CD4-positive, alpha-beta T cell (primary cell): Measurements from ENCODE around the gene P2RY1. TPM values are rescaled to one million over a fixed set of nuclear protein-coding genes. Genes with fewer than 3 reads are reported as not detected.

ENCODE experiments used
- ATAC-seq: fragments of 200-7000 bp; cut with Tn5 transposase; one replicate; pipeline ENCODE4 v1.10.0; 2022; ENCODE audit warnings: mild to moderate bottlenecking; ENCODE audit not compliant: poor library complexity
- CTCF ChIA-PET: fragments of 350-600 bp; sonication (Branson Sonifier 250); formaldehyde crosslinking; loops from one replicate; lab custom pipeline; 2021; ENCODE audit warnings: antibody characterized with exemption, inconsistent platforms; lab: Charles Lee
- POLR2A ChIA-PET: fragments of 350-600 bp; sonication (Branson Sonifier 250); formaldehyde crosslinking; loops from one replicate; lab custom pipeline; 2021; ENCODE audit warnings: antibody characterized with exemption, inconsistent platforms; lab: Charles Lee
- DNase-seq, 14 experiments: peaks; one replicate each; pipeline ENCODE4 v3.0.0-alpha.2; 2013 to 2020; ENCODE audit warnings: mixed read lengths in 2 of 14
- H3K27ac ChIP-seq, 2 donors: one replicate each; pipeline versions ENCODE4 v1.5.1 to v1.7.0; 2013; ENCODE audit warnings: low read length in 2 of 2, low read depth in 1 of 2, mild to moderate bottlenecking in 1 of 2
- H3K27me3 ChIP-seq, 2 experiments: 1 replicate in 1 of 2; 2 replicates in 1 of 2; pipeline versions ENCODE4 v1.6.1 to v1.7.0; 2013; ENCODE audit warnings: low read length in 2 of 2, control low read depth in 1 of 2, mild to moderate bottlenecking in 1 of 2, moderate library complexity in 1 of 2; ENCODE audit not compliant: insufficient read depth in 2 of 2, control insufficient read depth in 1 of 2
- H3K36me3 ChIP-seq: one replicate; pipeline ENCODE4 v1.6.1; 2013; ENCODE audit warnings: low read length, control low read depth; ENCODE audit not compliant: insufficient read depth
- H3K4me1 ChIP-seq: one replicate; pipeline ENCODE4 v1.6.1; 2013; ENCODE audit warnings: low read length, control low read depth; ENCODE audit not compliant: insufficient read depth
- H3K4me3 ChIP-seq: one replicate; pipeline ENCODE4 v1.5.1; 2013; ENCODE audit warnings: mild to moderate bottlenecking, low read length, moderate library complexity
- H3K9me3 ChIP-seq, 2 experiments: 1 replicate in 1 of 2; 2 replicates in 1 of 2; pipeline versions ENCODE4 v1.6.1 to v1.7.0; 2013; ENCODE audit warnings: low read length in 2 of 2, mild to moderate bottlenecking in 2 of 2, control low read depth in 1 of 2, moderate library complexity in 1 of 2; ENCODE audit not compliant: control insufficient read depth in 1 of 2, insufficient read depth in 1 of 2
- H3K27ac Mint-ChIP-seq: one replicate; pipeline ENCODE4 v1.8.0; 2020; ENCODE audit warnings: mixed read lengths
- H3K27me3 Mint-ChIP-seq: one replicate; pipeline ENCODE4 v1.8.0; 2021; ENCODE audit warnings: mixed read lengths
- H3K36me3 Mint-ChIP-seq: one replicate; pipeline ENCODE4 v1.8.0; 2021; ENCODE audit warnings: low read depth, mixed read lengths
- H3K4me1 Mint-ChIP-seq: one replicate; pipeline ENCODE4 v1.8.0; 2021; ENCODE audit warnings: low read depth, mixed read lengths
- H3K4me3 Mint-ChIP-seq: one replicate; pipeline ENCODE4 v1.8.0; 2020; ENCODE audit warnings: mild to moderate bottlenecking, mixed read lengths
- H3K9me3 Mint-ChIP-seq: one replicate; pipeline ENCODE4 v1.8.0; 2020; ENCODE audit warnings: mixed read lengths
- CTCF ChIP-seq: fragments of 200-600 bp; IDR thresholded peaks from one replicate; pipeline ENCODE4 v1.8.0; 2022; ENCODE audit warnings: antibody characterized with exemption, mild to moderate bottlenecking
- intact Hi-C, 2 experiments: fragments of 100-400 bp; cut with DNase I in 1 of 2; cut with micrococcal nuclease in 1 of 2; formaldehyde crosslinking; loops; one replicate each; pipeline versions ENCODE4 v1.15.1 to v1.9.0; 2023 to 2025; cut with DNase I, micrococcal nuclease
- total RNA-seq, 174 experiments: library from RNA in 2 of 174; stranded (reverse) in 2 of 174; gene quantifications; one replicate each; pipeline ENCODE4 v1.2.3 and lab custom pipeline; 2021 to 2026

Gene P2RY1
- total RNA-seq, 2 experiments from 2014 or later = 0.11 to 0.17 TPM

- DNase-seq (no peak), ATAC-seq (no peak)
- Mint-ChIP-seq H3K4me1 (no peaks in the 10 kb centered on the region), H3K27ac (no peak overlapping the region), H3K36me3 (no peaks in the 10 kb centered on the region), H3K4me3 (no peak overlapping the region), H3K27me3 (peaks cover 4% of the 10 kb centered on the region), H3K9me3 (peaks cover 2% of the 10 kb centered on the region)
- no peaks in the 10 kb centered on the region for H3K4me1 ChIP-seq
- no peaks in the 10 kb centered on the region for H3K36me3 ChIP-seq
- TF ChIP-seq CTCF = no peak
- H3K4me3 ChIP-seq = no peak overlapping the region
- H3K27me3 ChIP-seq = no peaks in the 10 kb centered on the region
- H3K9me3 ChIP-seq = peaks cover 0 to 6% of the 10 kb centered on the region in 2 experiments
- CTCF ChIA-PET = interaction anchor here (1.5 kb wide), 1 partner anchor 13 kb away, joined by 5 read pairs; no protein-coding TSS in a partner anchor
- H3K27ac ChIP-seq = no peak overlapping the region
- POLR2A ChIA-PET = interaction anchor here (0.9 kb wide), 1 partner anchor 9 kb away, joined by 3 read pairs; no protein-coding TSS in a partner anchor
- intact Hi-C loops = no loop called here
Observed at GRCh38 chr3:152874896-152875749, 40.2 kb downstream of the P2RY1 start.

- Histone ChIP-seq H3K36me3 (no peaks in the 10 kb centered on the region), H3K9me3 (no peaks in the 10 kb centered on the region), H3K4me1 (no peaks in the 10 kb centered on the region), H3K27ac (no peak overlapping the region), H3K27me3 (no peaks in the 10 kb centered on the region), H3K4me3 (no peak overlapping the region)
- ChIA-PET CTCF (no interaction called here), POLR2A (no interaction called here)
- H3K4me3 Mint-ChIP-seq = no peak overlapping the region
- H3K27ac Mint-ChIP-seq = no peak overlapping the region
- intact Hi-C loops = no loop called here
- H3K9me3 Mint-ChIP-seq = peaks cover 2% of the 10 kb centered on the region
- DNase-seq = peak in 1 of 14 experiments; percentile 11
- H3K36me3 Mint-ChIP-seq = no peaks in the 10 kb centered on the region
- no peaks in the 10 kb centered on the region for H3K4me1 Mint-ChIP-seq
- H3K27me3 Mint-ChIP-seq = peaks cover 4% of the 10 kb centered on the region
- no peak for ATAC-seq
- TF ChIP-seq CTCF = no peak
Observed at GRCh38 chr3:152879130-152879789, 44.3 kb downstream of the P2RY1 start.

GRCh38 chr3:152879790-152880174 is 44.9 kb downstream of the P2RY1 start:
- Mint-ChIP-seq H3K9me3 (peaks cover 2% of the 10 kb centered on the region), H3K36me3 (no peaks in the 10 kb centered on the region), H3K4me3 (no peak overlapping the region), H3K4me1 (no peaks in the 10 kb centered on the region), H3K27me3 (peaks cover 4% of the 10 kb centered on the region), H3K27ac (no peak overlapping the region)
- TF ChIP-seq CTCF = no peak
- Histone ChIP-seq H3K27ac (no peak overlapping the region), H3K4me3 (no peak overlapping the region), H3K36me3 (no peaks in the 10 kb centered on the region), H3K27me3 (no peaks in the 10 kb centered on the region), H3K4me1 (no peaks in the 10 kb centered on the region), H3K9me3 (no peaks in the 10 kb centered on the region)
- ATAC-seq (no peak), DNase-seq (no peak)
- CTCF ChIA-PET = no interaction called here
- intact Hi-C loops = no loop called here
- POLR2A ChIA-PET = no interaction called here
